ENCODE data around the gene ANXA4.
"Not testable (repeated sequence)": the region's sequence is repeated elsewhere in the genome, so short reads cannot be mapped to it uniquely, and the experiment has no call there.

Gene ANXA4

GRCh38 chr2:69830045-69830905 is 88.3 kb downstream of the ANXA4 start:
- peak; percentile 32 for DNase-seq (ENCODE audit: low spot score)
- TF ChIP-seq CTCF (IDR thresholded peaks at IDR 0.05; ENCODE audit: extremely low read depth, missing control alignments) = no peak

GRCh38 chr2:69830906-69831241 is 88.9 kb downstream of the ANXA4 start:
- DNase-seq (ENCODE audit: low spot score) = not testable (repeated sequence)

GRCh38 chr2:69831354-69831905 is 89.5 kb downstream of the ANXA4 start:
- no peak for DNase-seq (ENCODE audit: low spot score)
- TF ChIP-seq CTCF (IDR thresholded peaks at IDR 0.05; ENCODE audit: extremely low read depth, missing control alignments) = no peak

- TF ChIP-seq CTCF (IDR thresholded peaks at IDR 0.05; ENCODE audit: extremely low read depth, missing control alignments) = no peak
- DNase-seq (ENCODE audit: low spot score) = no peak
These were observed 91.8 kb downstream of the ANXA4 start for GRCh38 chr2:69833752-69834151.

GRCh38 chr2:69835666-69836065 is 93.7 kb downstream of the ANXA4 start:
- no peak for DNase-seq (ENCODE audit: low spot score)
- no peak for TF ChIP-seq CTCF (IDR thresholded peaks at IDR 0.05; ENCODE audit: extremely low read depth, missing control alignments)

GRCh38 chr2:69836316-69836715 is 94.4 kb downstream of the ANXA4 start:
- no peak for TF ChIP-seq CTCF (IDR thresholded peaks at IDR 0.05; ENCODE audit: extremely low read depth, missing control alignments)
- no peak for DNase-seq (ENCODE audit: low spot score)

GRCh38 chr2:69837533-69837932 is 95.6 kb downstream of the ANXA4 start:
- peak; percentile 24 for DNase-seq (ENCODE audit: low spot score)

More at GRCh38 chr2:69837533-69837932, 95.6 kb downstream of the ANXA4 start:
- TF ChIP-seq CTCF (IDR thresholded peaks at IDR 0.05; ENCODE audit: extremely low read depth, missing control alignments) = no peak
